RWPE2 (cell line): ENCODE data around the gene PDLIM3.

Experiments
- ATAC-seq: fragments of 200-7000 bp; cut with Tn5 transposase; 3 replicates; pipeline ENCODE4 v1.9.1; 2021; ENCODE audit warnings: low read depth
- DNase-seq: peaks from one replicate; pipeline ENCODE4 v3.0.0-alpha.2; 2020; ENCODE audit warnings: low spot score
- H3K27ac ChIP-seq: fragments of 450-650 bp; 2 replicates; pipeline ENCODE4 v1.5.1; 2017; ENCODE audit warnings: mild to moderate bottlenecking; ENCODE audit not compliant: poor library complexity, severe bottlenecking
- H3K27me3 ChIP-seq: fragments of 250-450 bp; sonication (Bioruptor Pico); 2 replicates; pipeline ENCODE4 v1.5.1; 2021; ENCODE audit warnings: mild to moderate bottlenecking, moderate library complexity; ENCODE audit not compliant: insufficient read depth, poor library complexity, severe bottlenecking
- H3K36me3 ChIP-seq: fragments of 250-450 bp; sonication (Bioruptor Pico); 2 replicates; pipeline ENCODE4 v1.5.1; 2020; ENCODE audit warnings: low read depth, mild to moderate bottlenecking, moderate library complexity
- H3K4me1 ChIP-seq: fragments of 250-450 bp; sonication (Bioruptor Pico); 2 replicates; pipeline ENCODE4 v1.5.1; 2021; ENCODE audit warnings: mild to moderate bottlenecking, moderate library complexity; ENCODE audit not compliant: insufficient read depth, poor library complexity, severe bottlenecking
- H3K4me3 ChIP-seq: fragments of 250-450 bp; sonication (Bioruptor Pico); 2 replicates; pipeline ENCODE4 v1.5.1; 2021; ENCODE audit warnings: mild to moderate bottlenecking, moderate library complexity; ENCODE audit not compliant: severe bottlenecking
- H3K9me3 ChIP-seq: fragments of 250-450 bp; sonication (Bioruptor Pico); 2 replicates; pipeline ENCODE4 v1.5.1; 2021; ENCODE audit warnings: mild to moderate bottlenecking, moderate library complexity; ENCODE audit not compliant: severe bottlenecking
- CTCF ChIP-seq: fragments of 450-650 bp; IDR thresholded peaks from one replicate; pipeline ENCODE4 v1.5.1; 2017; ENCODE audit warnings: mild to moderate bottlenecking, moderate library complexity; ENCODE audit not compliant: poor library complexity, severe bottlenecking

The PDLIM3 gene

GRCh38 chr4:185538806-185539205 lies 3.5 kb upstream of the PDLIM3 start:
- Histone ChIP-seq H3K36me3 (no peaks in the 10 kb centered on the region), H3K9me3 (no peaks in the 10 kb centered on the region), H3K4me1 (peaks cover 4% of the 10 kb centered on the region), H3K27me3 (peaks cover 26% of the 10 kb centered on the region), H3K27ac (no peak overlapping the region), H3K4me3 (no peak overlapping the region)
- TF ChIP-seq CTCF = no peak
- DNase-seq = no peak
- ATAC-seq = no peak

GRCh38 chr4:185536411-185536709 lies 1.1 kb upstream of the PDLIM3 start:
- no peak; the same call in 2 of the 3 replicates for ATAC-seq

GRCh38 chr4:185535612-185536410 lies 504 bp upstream of the PDLIM3 start:
- Histone ChIP-seq H3K4me1 (peaks cover 4% of the 10 kb centered on the region), H3K27me3 (peaks cover 35% of the 10 kb centered on the region), H3K36me3 (no peaks in the 10 kb centered on the region), H3K27ac (no peak overlapping the region), H3K4me3 (peak overlapping the region; percentile 35), H3K9me3 (no peaks in the 10 kb centered on the region)
- TF ChIP-seq CTCF = no peak
- peak; percentile 66; the same call in 2 of the 3 replicates for ATAC-seq
- DNase-seq = no peak

More at GRCh38 chr4:185536411-185536709, 1.1 kb upstream of the PDLIM3 start:
- peaks cover 4% of the 10 kb centered on the region for H3K4me1 ChIP-seq
- H3K9me3 ChIP-seq = no peaks in the 10 kb centered on the region
- no peak overlapping the region for H3K4me3 ChIP-seq
- no peak overlapping the region for H3K27ac ChIP-seq
- no peak for TF ChIP-seq CTCF
- no peak for DNase-seq
- peaks cover 35% of the 10 kb centered on the region for H3K27me3 ChIP-seq
- no peaks in the 10 kb centered on the region for H3K36me3 ChIP-seq

GRCh38 chr4:185534511-185534865 lies 819 bp downstream of the PDLIM3 start:
- no peaks in the 10 kb centered on the region for H3K36me3 ChIP-seq
- no peak for TF ChIP-seq CTCF
- peak; percentile 48; the same call in 2 of the 3 replicates for ATAC-seq
- no peaks in the 10 kb centered on the region for H3K9me3 ChIP-seq
- H3K4me3 ChIP-seq = peak overlapping the region; percentile 35
- no peak for DNase-seq
- peaks cover 4% of the 10 kb centered on the region for H3K4me1 ChIP-seq
- no peak overlapping the region for H3K27ac ChIP-seq
- peaks cover 41% of the 10 kb centered on the region for H3K27me3 ChIP-seq

- DNase-seq = no peak
- ATAC-seq = no peak
- Histone ChIP-seq H3K27ac (no peak overlapping the region), H3K27me3 (peaks cover 47% of the 10 kb centered on the region), H3K36me3 (no peaks in the 10 kb centered on the region), H3K4me3 (no peak overlapping the region), H3K9me3 (no peaks in the 10 kb centered on the region), H3K4me1 (peaks cover 4% of the 10 kb centered on the region)
- no peak for TF ChIP-seq CTCF
Observed at GRCh38 chr4:185532795-185533324, 2.4 kb downstream of the PDLIM3 start.
